ENCODE measurements around the gene PACS1. TPM values are rescaled to one million over a fixed set of nuclear protein-coding genes. Genes with fewer than 3 reads are reported as not detected.

Gene PACS1
- polyA plus RNA-seq, 3 donors, result 8.1 to 36.8 (median 12.4) TPM

DNA sequence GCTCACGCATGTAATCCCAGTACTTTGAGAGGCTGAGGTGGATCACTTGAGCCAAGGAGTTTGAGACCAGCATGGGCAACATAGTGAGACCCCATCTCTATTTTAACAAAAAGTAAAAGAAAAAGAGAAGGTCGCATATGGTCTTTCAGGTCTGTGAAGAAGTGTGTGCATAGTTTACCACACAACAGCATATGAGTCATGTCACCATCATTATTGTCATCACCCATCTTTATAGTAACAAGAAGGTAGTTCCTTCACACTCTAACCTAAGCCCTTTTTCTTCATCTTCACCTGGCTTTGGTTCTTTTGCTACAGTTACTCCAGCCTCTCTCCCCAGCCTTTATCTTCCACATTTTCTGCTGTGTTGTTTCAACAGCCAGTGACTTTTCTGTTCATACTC is 39.2 kb downstream of the PACS1 start:
- no peak overlapping the region for H3K4me3 Mint-ChIP-seq
- H3K4me3 ChIP-seq (replicated peaks in 1 of 3; ENCODE audit: low read depth in 2 of 3, low read length in 3 of 3), result no peak overlapping the region

DNA sequence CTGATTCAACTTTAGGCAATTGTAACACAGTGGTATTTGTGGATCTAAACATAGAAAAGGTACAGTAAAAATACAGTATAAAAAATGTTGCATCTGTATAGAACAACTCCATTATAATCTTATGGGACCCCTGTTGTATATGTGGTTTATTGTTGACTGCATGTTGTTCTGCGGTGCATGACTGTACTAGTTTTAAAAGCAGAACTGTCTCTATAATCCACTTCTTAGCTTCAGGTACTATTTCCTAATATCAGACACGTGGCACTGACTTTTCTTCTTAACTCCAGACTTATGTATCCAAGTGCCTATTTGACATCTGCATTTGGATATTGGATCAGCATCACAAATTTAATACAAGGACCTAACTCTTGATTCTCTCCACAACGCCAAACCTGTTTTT is 41.1 kb downstream of the PACS1 start:
- Mint-ChIP-seq H3K27ac (peak overlapping the region in 4 of 7 donors; percentile 32 to 78 (median 54)), H3K9me3 (no peaks in the 10 kb centered on the region), H3K4me3 (peak overlapping the region in 1 of 2 donors; percentile 63), H3K27me3 (ENCODE audit: low read depth in 3 of 3) (peaks cover 0 to 6% (median 3%) of the 10 kb centered on the region in 3 donors), H3K36me3 (peaks cover under 1 to 26% of the 10 kb centered on the region in 2 donors), H3K4me1 (peaks cover 70% of the 10 kb centered on the region)
- Histone ChIP-seq H3K27me3 (ENCODE audit: control insufficient read depth in 2 of 2, insufficient read depth in 2 of 2, low read length in 2 of 2) (no peaks in the 10 kb centered on the region), H4K20me1 (ENCODE audit: insufficient read depth, low read length) (peaks cover 62% of the 10 kb centered on the region), H3K4me1 (ENCODE audit: control insufficient read depth in 1 of 2, insufficient read depth in 2 of 2, low read length in 2 of 2) (peaks cover 61 to 66% of the 10 kb centered on the region in 2 donors), H3K79me2 (ENCODE audit: insufficient read depth, low read length) (peaks cover 39% of the 10 kb centered on the region), H3K4me3 (replicated peaks in 1 of 3; ENCODE audit: low read depth in 2 of 3, low read length in 3 of 3) (no peak overlapping the region), H3K27ac (ENCODE audit: low read depth in 1 of 2, low read length in 2 of 2) (no peak overlapping the region), H3K9me3 (replicated peaks in 1 of 2; ENCODE audit: control insufficient read depth in 1 of 2, insufficient read depth in 1 of 2, low read length in 2 of 2) (no peaks in the 10 kb centered on the region), H3K9ac (ENCODE audit: insufficient read depth, low read length, poor library complexity, severe bottlenecking) (no peak overlapping the region), H2AFZ (ENCODE audit: insufficient read depth, low read depth, low read length, poor library complexity, severe bottlenecking) (no peak overlapping the region), H3K4me2 (replicated peaks; ENCODE audit: extremely low read depth, low read length, poor library complexity, severe bottlenecking) (no peak overlapping the region), H3K36me3 (replicated peaks in 1 of 2; ENCODE audit: control insufficient read depth in 1 of 2, insufficient read depth in 2 of 2, low read length in 2 of 2) (no peaks in the 10 kb centered on the region)
- TF ChIP-seq, protein P1, sequence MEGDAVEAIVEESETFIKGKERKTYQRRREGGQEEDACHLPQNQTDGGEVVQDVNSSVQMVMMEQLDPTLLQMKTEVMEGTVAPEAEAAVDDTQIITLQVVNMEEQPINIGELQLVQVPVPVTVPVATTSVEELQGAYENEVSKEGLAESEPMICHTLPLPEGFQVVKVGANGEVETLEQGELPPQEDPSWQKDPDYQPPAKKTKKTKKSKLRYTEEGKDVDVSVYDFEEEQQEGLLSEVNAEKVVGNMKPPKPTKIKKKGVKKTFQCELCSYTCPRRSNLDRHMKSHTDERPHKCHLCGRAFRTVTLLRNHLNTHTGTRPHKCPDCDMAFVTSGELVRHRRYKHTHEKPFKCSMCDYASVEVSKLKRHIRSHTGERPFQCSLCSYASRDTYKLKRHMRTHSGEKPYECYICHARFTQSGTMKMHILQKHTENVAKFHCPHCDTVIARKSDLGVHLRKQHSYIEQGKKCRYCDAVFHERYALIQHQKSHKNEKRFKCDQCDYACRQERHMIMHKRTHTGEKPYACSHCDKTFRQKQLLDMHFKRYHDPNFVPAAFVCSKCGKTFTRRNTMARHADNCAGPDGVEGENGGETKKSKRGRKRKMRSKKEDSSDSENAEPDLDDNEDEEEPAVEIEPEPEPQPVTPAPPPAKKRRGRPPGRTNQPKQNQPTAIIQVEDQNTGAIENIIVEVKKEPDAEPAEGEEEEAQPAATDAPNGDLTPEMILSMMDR (IDR thresholded peaks at IDR 0.05), result no peak
- DNase-seq, result peak; percentile 27 to 49 (median 47)
- 42% methylated on average over 2 of the region's 3 CpGs for WGBS (ENCODE audit: insufficient coverage)
- intact Hi-C loops (cut with micrococcal nuclease), result loop anchor here in 1 of 2 donors (5.0 kb wide), 1 partner anchor 39 kb away; the partner anchor contains the start of gene PACS1

More for the DNA sequence above, 39.2 kb downstream of the PACS1 start:
- H4K20me1 ChIP-seq (ENCODE audit: insufficient read depth, low read length), result peaks cover 57% of the 10 kb centered on the region
- H3K4me2 ChIP-seq (replicated peaks; ENCODE audit: extremely low read depth, low read length, poor library complexity, severe bottlenecking), result no peak overlapping the region
- H3K4me1 Mint-ChIP-seq, result peaks cover 57% of the 10 kb centered on the region
- peaks cover 33% of the 10 kb centered on the region for H3K79me2 ChIP-seq (ENCODE audit: insufficient read depth, low read length)
- H3K27me3 Mint-ChIP-seq (ENCODE audit: low read depth in 3 of 3), result peaks cover 0 to 6% (median 3%) of the 10 kb centered on the region in 3 donors
- H3K9me3 Mint-ChIP-seq, result no peaks in the 10 kb centered on the region
- H3K27me3 ChIP-seq (ENCODE audit: control insufficient read depth in 2 of 2, insufficient read depth in 2 of 2, low read length in 2 of 2), result no peaks in the 10 kb centered on the region
- TF ChIP-seq, protein P1 (IDR thresholded peaks at IDR 0.05), result no peak
- WGBS (ENCODE audit: insufficient coverage), result no CpG with 5 or more reads among the region's 2 CpGs
- intact Hi-C loops (cut with micrococcal nuclease), result no loop called here
- H3K27ac Mint-ChIP-seq, result peak overlapping the region in 1 of 7 donors; percentile 7
- no peak overlapping the region for H2AFZ ChIP-seq (ENCODE audit: insufficient read depth, low read depth, low read length, poor library complexity, severe bottlenecking)
- peaks cover 45 to 49% of the 10 kb centered on the region in 2 donors for H3K4me1 ChIP-seq (ENCODE audit: control insufficient read depth in 1 of 2, insufficient read depth in 2 of 2, low read length in 2 of 2)
- H3K9ac ChIP-seq (ENCODE audit: insufficient read depth, low read length, poor library complexity, severe bottlenecking), result no peak overlapping the region
- no peak for DNase-seq
- no peaks in the 10 kb centered on the region for H3K9me3 ChIP-seq (replicated peaks in 1 of 2; ENCODE audit: control insufficient read depth in 1 of 2, insufficient read depth in 1 of 2, low read length in 2 of 2)
- H3K27ac ChIP-seq (ENCODE audit: low read depth in 1 of 2, low read length in 2 of 2), result no peak overlapping the region
- H3K36me3 ChIP-seq (replicated peaks in 1 of 2; ENCODE audit: control insufficient read depth in 1 of 2, insufficient read depth in 2 of 2, low read length in 2 of 2), result no peaks in the 10 kb centered on the region
- H3K36me3 Mint-ChIP-seq, result peaks cover 4 to 28% of the 10 kb centered on the region in 2 donors
